GM12874 (cell line): ENCODE data around the gene ST6GALNAC1.

Experiments used
- TF ChIP-seq, protein P1 (sequence below): IDR thresholded peaks from 2 replicates; pipeline ENCODE4 v1.5.1; 2011; ENCODE audit warnings: low read depth, mild to moderate bottlenecking, control low read depth, low read length, moderate library complexity; ENCODE audit not compliant: insufficient read depth

ST6GALNAC1 gene, protein sequence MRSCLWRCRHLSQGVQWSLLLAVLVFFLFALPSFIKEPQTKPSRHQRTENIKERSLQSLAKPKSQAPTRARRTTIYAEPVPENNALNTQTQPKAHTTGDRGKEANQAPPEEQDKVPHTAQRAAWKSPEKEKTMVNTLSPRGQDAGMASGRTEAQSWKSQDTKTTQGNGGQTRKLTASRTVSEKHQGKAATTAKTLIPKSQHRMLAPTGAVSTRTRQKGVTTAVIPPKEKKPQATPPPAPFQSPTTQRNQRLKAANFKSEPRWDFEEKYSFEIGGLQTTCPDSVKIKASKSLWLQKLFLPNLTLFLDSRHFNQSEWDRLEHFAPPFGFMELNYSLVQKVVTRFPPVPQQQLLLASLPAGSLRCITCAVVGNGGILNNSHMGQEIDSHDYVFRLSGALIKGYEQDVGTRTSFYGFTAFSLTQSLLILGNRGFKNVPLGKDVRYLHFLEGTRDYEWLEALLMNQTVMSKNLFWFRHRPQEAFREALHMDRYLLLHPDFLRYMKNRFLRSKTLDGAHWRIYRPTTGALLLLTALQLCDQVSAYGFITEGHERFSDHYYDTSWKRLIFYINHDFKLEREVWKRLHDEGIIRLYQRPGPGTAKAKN

DNA sequence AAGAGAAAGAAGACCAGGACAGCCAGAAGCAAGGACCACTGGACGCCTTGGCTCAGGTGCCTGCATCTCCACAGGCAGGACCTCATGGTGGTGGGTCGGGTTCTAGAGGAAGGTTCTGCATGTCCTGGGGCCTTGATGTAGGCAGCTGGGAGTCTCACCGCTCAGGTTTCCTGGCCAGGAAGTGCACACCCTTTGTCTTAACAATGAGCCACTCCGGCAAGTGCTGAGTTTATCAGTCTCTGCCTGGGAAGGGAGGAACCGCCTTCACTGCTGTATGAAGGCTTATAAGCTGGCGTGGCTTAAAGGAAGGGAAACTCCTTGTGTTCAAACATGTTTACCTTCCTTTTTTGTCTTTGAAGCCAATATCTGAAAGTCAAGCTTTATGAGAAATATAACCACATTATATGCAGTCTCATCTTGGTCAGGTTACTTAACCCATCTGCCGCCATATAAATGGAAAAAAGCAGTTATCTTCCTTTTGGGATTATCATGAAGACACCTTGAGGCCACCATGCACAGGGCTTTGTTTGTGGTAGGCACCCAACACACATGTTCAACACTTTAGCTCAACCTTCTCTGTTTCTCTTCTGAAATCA, at the start of gene ST6GALNAC1:
TSS of gene ST6GALNAC1 (minus strand) at position 205 of the 596 bp plus-strand sequence. CDS start at position 86, 119 bp downstream.
- TF ChIP-seq, protein P1, sequence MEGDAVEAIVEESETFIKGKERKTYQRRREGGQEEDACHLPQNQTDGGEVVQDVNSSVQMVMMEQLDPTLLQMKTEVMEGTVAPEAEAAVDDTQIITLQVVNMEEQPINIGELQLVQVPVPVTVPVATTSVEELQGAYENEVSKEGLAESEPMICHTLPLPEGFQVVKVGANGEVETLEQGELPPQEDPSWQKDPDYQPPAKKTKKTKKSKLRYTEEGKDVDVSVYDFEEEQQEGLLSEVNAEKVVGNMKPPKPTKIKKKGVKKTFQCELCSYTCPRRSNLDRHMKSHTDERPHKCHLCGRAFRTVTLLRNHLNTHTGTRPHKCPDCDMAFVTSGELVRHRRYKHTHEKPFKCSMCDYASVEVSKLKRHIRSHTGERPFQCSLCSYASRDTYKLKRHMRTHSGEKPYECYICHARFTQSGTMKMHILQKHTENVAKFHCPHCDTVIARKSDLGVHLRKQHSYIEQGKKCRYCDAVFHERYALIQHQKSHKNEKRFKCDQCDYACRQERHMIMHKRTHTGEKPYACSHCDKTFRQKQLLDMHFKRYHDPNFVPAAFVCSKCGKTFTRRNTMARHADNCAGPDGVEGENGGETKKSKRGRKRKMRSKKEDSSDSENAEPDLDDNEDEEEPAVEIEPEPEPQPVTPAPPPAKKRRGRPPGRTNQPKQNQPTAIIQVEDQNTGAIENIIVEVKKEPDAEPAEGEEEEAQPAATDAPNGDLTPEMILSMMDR = no peak

GRCh38 chr17:76691379-76692191, 48.0 kb upstream of the ST6GALNAC1 start:
- TF ChIP-seq, protein P1 = no peak

GRCh38 chr17:76690596-76691280, 47.2 kb upstream of the ST6GALNAC1 start:
- TF ChIP-seq, protein P1 = no peak

- TF ChIP-seq, protein P1 = no peak
Measured at GRCh38 chr17:76689859-76690258, 46.3 kb upstream of the ST6GALNAC1 start.

GRCh38 chr17:76688165-76688622, 44.6 kb upstream of the ST6GALNAC1 start:
- TF ChIP-seq, protein P1 = no peak

DNA sequence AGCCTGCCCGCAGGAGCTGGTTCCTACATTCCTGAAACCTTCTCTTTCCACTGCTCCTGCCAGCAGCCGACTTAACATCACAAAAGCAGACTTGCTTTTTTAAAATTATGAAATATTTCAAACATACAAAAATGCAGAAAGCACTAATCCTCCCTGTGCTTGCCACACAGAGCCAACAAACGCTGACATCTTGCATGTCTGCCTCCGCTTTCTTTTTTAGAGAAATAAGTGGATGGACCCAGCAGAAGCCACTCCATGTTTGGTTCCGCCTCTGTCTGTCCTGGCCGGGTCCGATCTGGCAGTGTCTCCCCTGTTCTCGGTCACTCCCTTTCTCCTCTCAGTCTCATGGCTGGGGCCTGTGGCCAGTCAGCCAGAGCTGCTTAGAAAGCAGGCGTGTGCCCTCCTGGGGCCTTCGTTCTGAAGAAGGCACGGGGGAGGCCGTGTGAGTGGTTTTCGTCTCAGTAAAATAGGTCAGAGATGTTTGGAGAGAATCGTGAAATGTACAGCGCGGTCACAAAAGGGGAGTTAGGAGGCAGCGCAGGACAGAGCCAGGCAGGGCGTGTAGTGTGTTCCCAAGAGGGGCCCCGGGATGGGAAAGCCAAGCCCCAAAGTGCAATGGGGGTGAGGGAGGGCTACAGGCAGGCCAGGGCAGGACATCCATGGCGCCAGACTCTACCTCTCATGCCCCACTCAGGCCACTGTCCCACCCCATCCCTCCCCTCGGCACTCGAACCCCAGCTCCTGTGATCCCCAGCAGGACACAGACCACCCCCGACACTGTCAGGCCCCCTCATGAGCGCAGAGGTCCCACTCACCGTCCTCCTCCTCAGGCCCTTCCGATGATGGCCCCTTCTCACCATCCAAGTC, 44.0 kb upstream of the ST6GALNAC1 start:
- TF ChIP-seq, protein P1 = no peak
